NCI-H510A (cell line): ENCODE measurements around the gene UNKL.

Experiments
- DNase-seq: peaks from one replicate; lab custom pipeline; 2025; lab: John Stamatoyannopoulos, UW

UNKL gene

GRCh38 chr16:1351215-1351581 lies 63.3 kb downstream of the UNKL start:
- no peak for DNase-seq

- DNase-seq: no peak
Observed at GRCh38 chr16:1350691-1351090, 63.8 kb downstream of the UNKL start.

GRCh38 chr16:1349951-1350350 lies 64.6 kb downstream of the UNKL start:
- no peak for DNase-seq

- DNase-seq: no peak
Observed at GRCh38 chr16:1349351-1349750, 65.2 kb downstream of the UNKL start.

GRCh38 chr16:1348926-1349325 lies 65.6 kb downstream of the UNKL start:
- no peak for DNase-seq

- DNase-seq: no peak
Observed at GRCh38 chr16:1348441-1348840, 66.1 kb downstream of the UNKL start.

GRCh38 chr16:1347962-1348361 lies 66.5 kb downstream of the UNKL start:
- DNase-seq: no peak

GRCh38 chr16:1347286-1347855 lies 67.1 kb downstream of the UNKL start:
- no peak for DNase-seq

GRCh38 chr16:1346422-1347285 lies 67.8 kb downstream of the UNKL start:
- no peak for DNase-seq

GRCh38 chr16:1345651-1346421 lies 68.7 kb downstream of the UNKL start:
- no peak for DNase-seq

GRCh38 chr16:1345087-1345486 lies 69.4 kb downstream of the UNKL start:
- no peak for DNase-seq

- no peak for DNase-seq
Observed at GRCh38 chr16:1344499-1344898, 70.0 kb downstream of the UNKL start.

- DNase-seq: no peak
Observed at GRCh38 chr16:1343428-1344242, 70.9 kb downstream of the UNKL start.

- peak; percentile 89 for DNase-seq
Observed at GRCh38 chr16:1342526-1343427, 71.7 kb downstream of the UNKL start.

- DNase-seq: no peak
Observed at GRCh38 chr16:1341495-1342420, 72.7 kb downstream of the UNKL start.

- no peak for DNase-seq
Observed at GRCh38 chr16:1340730-1341494, 73.6 kb downstream of the UNKL start.

GRCh38 chr16:1338855-1339675 lies 75.4 kb downstream of the UNKL start:
- DNase-seq: no peak

GRCh38 chr16:1338119-1338730 lies 76.3 kb downstream of the UNKL start:
- no peak for DNase-seq
